Central memory CD8-positive, alpha-beta T cell (primary cell): ENCODE data around the gene RRP15.

Experiments
- ATAC-seq: fragments of 150-1000 bp; cut with Tn5 transposase; replicated peaks from 2 replicates; pipeline ENCODE4 v1.10.0; 2022; ENCODE audit warnings: mild to moderate bottlenecking, moderate FRiP score, moderate number of reproducible peaks; ENCODE audit not compliant: poor library complexity, severe bottlenecking; ENCODE audit errors: extremely low read depth
- DNase-seq, 2 donors: peaks; one replicate each; pipeline ENCODE4 v3.0.0; 2021; ENCODE audit warnings: low spot score in 2 of 2
- H3K27ac Mint-ChIP-seq: one replicate; pipeline ENCODE4 v1.8.0; 2022; ENCODE audit warnings: low read depth, mild to moderate bottlenecking, moderate library complexity, mixed read lengths
- H3K27me3 Mint-ChIP-seq: one replicate; pipeline ENCODE4 v1.8.0; 2022; ENCODE audit warnings: mixed read lengths
- H3K36me3 Mint-ChIP-seq: one replicate; pipeline ENCODE4 v1.8.0; 2022; ENCODE audit warnings: mild to moderate bottlenecking, moderate library complexity, mixed read lengths; ENCODE audit not compliant: insufficient read depth
- H3K4me1 Mint-ChIP-seq: one replicate; pipeline ENCODE4 v1.8.0; 2022; ENCODE audit warnings: mixed read lengths
- H3K4me3 Mint-ChIP-seq: one replicate; pipeline ENCODE4 v1.8.0; 2022; ENCODE audit warnings: mild to moderate bottlenecking, moderate library complexity, mixed read lengths
- H3K9me3 Mint-ChIP-seq: one replicate; pipeline ENCODE4 v1.8.0; 2022; ENCODE audit warnings: mixed read lengths

RRP15 gene, protein sequence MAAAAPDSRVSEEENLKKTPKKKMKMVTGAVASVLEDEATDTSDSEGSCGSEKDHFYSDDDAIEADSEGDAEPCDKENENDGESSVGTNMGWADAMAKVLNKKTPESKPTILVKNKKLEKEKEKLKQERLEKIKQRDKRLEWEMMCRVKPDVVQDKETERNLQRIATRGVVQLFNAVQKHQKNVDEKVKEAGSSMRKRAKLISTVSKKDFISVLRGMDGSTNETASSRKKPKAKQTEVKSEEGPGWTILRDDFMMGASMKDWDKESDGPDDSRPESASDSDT

GRCh38 chr1:218284917-218285635, at the start of gene RRP15:
TSS of gene RRP15 (plus strand) at chr1:218285293. CDS start at chr1:218285317, 24 bp downstream.
- H3K36me3 Mint-ChIP-seq, result peaks cover 10% of the 10 kb centered on the region
- no peaks in the 10 kb centered on the region for H3K9me3 Mint-ChIP-seq
- H3K4me1 Mint-ChIP-seq, result peaks cover 32% of the 10 kb centered on the region
- H3K27me3 Mint-ChIP-seq, result no peaks in the 10 kb centered on the region
- DNase-seq, result peak; percentile 71 to 76
- peak within 1 kb of the TSS; percentile 94 for H3K27ac Mint-ChIP-seq
- peak; percentile 89 for ATAC-seq
- peak within 1 kb of the TSS; percentile 95 for H3K4me3 Mint-ChIP-seq

GRCh38 chr1:218242171-218242570, 42.9 kb upstream of the RRP15 start:
- no peak for DNase-seq

DNA sequence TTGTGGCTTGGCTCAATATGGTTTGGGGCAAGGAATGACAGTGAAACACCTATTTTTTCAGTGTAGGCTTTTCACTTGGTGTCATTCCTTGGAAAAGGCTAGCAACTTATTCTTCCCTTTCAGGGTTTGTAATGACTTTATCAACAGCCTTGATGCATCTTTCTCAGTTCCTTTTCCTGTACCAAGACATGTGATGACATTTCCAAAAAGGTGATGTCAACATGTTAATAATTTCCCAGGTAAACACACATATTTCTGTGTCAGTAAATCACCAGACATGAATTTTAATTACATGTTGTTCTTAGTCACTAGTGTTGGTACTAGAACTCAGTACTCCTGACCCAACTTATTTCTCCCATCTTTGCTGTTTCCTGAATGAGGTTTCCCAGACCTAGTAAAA, 37.8 kb upstream of the RRP15 start:
- no peaks in the 10 kb centered on the region for H3K36me3 Mint-ChIP-seq

More at GRCh38 chr1:218242171-218242570, 42.9 kb upstream of the RRP15 start:
- H3K4me3 Mint-ChIP-seq, result no peak overlapping the region
- H3K4me1 Mint-ChIP-seq, result no peaks in the 10 kb centered on the region
- no peak overlapping the region for H3K27ac Mint-ChIP-seq
- no peaks in the 10 kb centered on the region for H3K9me3 Mint-ChIP-seq
- peaks cover 15% of the 10 kb centered on the region for H3K27me3 Mint-ChIP-seq
- no peak for ATAC-seq
- H3K36me3 Mint-ChIP-seq, result no peaks in the 10 kb centered on the region

DNA sequence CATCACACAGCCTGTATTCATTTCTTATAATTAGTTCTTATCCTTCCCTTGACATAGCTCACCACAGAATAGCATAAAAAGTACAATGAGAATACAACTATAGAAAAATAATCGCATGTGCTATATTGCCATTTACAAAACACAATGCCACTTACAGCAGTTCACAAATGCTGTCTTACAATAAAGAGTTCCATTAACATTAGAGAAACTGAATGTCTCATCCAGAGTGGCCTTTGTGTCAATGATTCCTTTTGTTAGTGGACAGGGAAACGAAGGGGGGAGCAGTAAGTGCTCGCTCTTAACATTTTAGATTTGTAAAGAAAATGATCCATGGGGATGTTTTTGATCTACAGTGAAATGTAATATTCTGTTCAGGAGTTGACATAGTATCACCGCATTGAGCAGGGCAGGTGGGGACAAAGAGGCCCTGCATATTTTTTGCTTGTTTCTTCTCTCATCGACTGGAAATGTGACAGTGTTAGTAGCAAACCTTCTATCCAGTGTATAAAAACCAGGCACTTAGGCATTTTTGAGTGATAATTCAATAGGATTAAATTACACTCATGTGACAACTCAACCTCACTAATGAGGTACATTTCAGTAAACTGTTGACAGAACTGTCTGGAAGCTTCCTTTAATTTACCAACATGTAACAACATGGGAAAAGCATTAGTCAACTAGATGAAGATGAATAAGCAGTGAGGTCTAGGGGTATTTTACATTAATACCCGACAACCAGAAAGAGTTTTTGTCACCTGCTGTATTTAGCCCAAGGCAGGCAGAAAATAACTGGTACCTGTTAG, 35.6 kb upstream of the RRP15 start:
- Mint-ChIP-seq H3K4me1 (no peaks in the 10 kb centered on the region), H3K9me3 (no peaks in the 10 kb centered on the region), H3K27ac (no peak overlapping the region), H3K27me3 (peaks cover 46% of the 10 kb centered on the region), H3K4me3 (no peak overlapping the region), H3K36me3 (no peaks in the 10 kb centered on the region)
- DNase-seq (no peak), ATAC-seq (no peak)

More for the DNA sequence above, 37.8 kb upstream of the RRP15 start:
- DNase-seq, result no peak
- ATAC-seq, result no peak
- no peak overlapping the region for H3K27ac Mint-ChIP-seq
- no peaks in the 10 kb centered on the region for H3K9me3 Mint-ChIP-seq
- no peak overlapping the region for H3K4me3 Mint-ChIP-seq
- H3K4me1 Mint-ChIP-seq, result no peaks in the 10 kb centered on the region
- peaks cover 46% of the 10 kb centered on the region for H3K27me3 Mint-ChIP-seq

DNA sequence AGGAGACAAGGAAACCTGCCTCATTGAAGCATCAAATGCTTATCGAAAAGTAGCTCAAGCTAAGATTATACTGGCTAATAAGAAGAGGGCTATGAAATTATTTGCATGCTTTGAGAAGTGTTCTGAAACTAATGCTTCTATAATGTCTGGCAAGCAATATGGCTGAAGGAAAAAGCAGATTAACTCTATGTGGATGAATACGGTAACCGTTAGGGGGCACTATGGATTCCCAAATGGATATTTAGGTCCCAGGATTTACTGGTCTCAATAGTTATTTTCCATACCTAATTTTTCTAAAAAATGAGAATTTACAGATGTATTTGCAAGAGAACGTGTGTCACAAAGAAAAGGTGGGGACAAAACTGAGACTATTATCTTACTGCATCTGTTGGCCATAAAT, 34.6 kb upstream of the RRP15 start:
- DNase-seq (no peak), ATAC-seq (no peak)
- no peaks in the 10 kb centered on the region for H3K4me1 Mint-ChIP-seq
- H3K27ac Mint-ChIP-seq, result no peak overlapping the region
- H3K27me3 Mint-ChIP-seq, result peaks cover 46% of the 10 kb centered on the region
- H3K9me3 Mint-ChIP-seq, result no peaks in the 10 kb centered on the region
- no peaks in the 10 kb centered on the region for H3K36me3 Mint-ChIP-seq
- H3K4me3 Mint-ChIP-seq, result no peak overlapping the region

- H3K9me3 Mint-ChIP-seq, result peaks cover 2% of the 10 kb centered on the region
- no peak overlapping the region for H3K4me3 Mint-ChIP-seq
- H3K27ac Mint-ChIP-seq, result no peak overlapping the region
- ATAC-seq (no peak), DNase-seq (no peak)
- no peaks in the 10 kb centered on the region for H3K4me1 Mint-ChIP-seq
- H3K27me3 Mint-ChIP-seq, result peaks cover 32% of the 10 kb centered on the region
- H3K36me3 Mint-ChIP-seq, result no peaks in the 10 kb centered on the region
Observed at GRCh38 chr1:218254296-218254946, 30.7 kb upstream of the RRP15 start.

DNA sequence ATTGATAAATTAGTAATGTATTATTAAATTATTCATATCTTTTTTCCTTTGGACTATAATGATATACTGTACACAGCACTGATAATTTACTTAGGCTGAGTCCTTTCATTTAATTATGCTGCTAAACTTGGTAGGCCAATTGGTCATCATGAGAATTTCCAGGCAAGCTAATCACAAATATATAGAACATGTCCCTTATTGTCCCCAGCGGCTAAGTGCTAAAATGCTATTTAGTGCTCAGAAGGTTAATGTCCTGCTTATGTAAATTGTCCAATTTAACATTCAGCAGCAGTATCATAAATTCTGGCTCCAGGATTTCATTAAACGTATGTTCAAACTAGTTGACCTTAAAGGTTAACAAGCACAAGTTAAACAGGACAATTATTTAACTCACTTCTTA, 30.0 kb upstream of the RRP15 start:
- Mint-ChIP-seq H3K9me3 (peaks cover 6% of the 10 kb centered on the region), H3K4me3 (no peak overlapping the region), H3K27me3 (peaks cover 32% of the 10 kb centered on the region), H3K4me1 (no peaks in the 10 kb centered on the region), H3K36me3 (no peaks in the 10 kb centered on the region), H3K27ac (no peak overlapping the region)
- ATAC-seq (no peak), DNase-seq (no peak)

DNA sequence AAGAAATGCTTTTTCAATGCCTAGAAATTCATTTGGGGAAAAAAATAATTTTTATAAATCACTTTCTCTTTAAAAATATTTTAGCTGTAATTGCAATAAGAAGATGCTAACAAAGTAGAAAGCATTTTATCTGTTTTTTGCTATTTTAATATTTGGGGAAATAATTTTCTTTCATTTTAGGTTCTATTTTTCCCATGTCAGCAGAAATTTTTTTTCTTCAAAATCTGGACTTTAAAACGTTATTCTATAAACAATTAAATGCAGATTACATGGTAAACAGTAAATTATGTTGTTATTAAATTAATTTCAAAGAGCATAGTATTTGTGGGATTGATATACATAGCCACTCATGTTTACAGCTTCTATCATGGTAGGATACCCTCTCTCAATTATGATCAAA, 27.7 kb upstream of the RRP15 start:
- H3K27me3 Mint-ChIP-seq, result peaks cover 21% of the 10 kb centered on the region
- DNase-seq (no peak), ATAC-seq (no peak)
- H3K9me3 Mint-ChIP-seq, result peaks cover 6% of the 10 kb centered on the region
- H3K36me3 Mint-ChIP-seq, result no peaks in the 10 kb centered on the region
- H3K4me1 Mint-ChIP-seq, result no peaks in the 10 kb centered on the region
- no peak overlapping the region for H3K4me3 Mint-ChIP-seq
- no peak overlapping the region for H3K27ac Mint-ChIP-seq

DNA sequence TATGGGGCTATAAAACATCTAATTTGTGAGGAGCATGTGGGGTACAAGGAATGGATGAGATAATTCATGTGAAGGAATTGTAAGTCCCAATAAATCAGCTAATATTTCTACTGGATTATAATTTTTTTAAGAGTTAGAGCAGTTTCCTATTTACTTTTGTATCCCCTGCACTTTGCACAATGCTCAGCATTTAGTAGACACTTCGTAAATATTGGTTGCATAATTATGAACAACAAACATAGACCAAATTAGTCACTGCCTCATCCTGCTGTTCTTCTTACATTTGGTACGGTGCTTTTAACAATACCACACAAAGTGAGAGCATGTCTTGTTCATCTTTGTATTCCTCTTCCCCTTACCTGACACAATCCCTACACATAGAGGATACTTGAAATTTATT, 27.1 kb upstream of the RRP15 start:
- Mint-ChIP-seq H3K9me3 (peaks cover 6% of the 10 kb centered on the region), H3K4me1 (no peaks in the 10 kb centered on the region), H3K36me3 (no peaks in the 10 kb centered on the region), H3K4me3 (no peak overlapping the region), H3K27ac (no peak overlapping the region), H3K27me3 (peaks cover 21% of the 10 kb centered on the region)
- DNase-seq (no peak), ATAC-seq (no peak)

DNA sequence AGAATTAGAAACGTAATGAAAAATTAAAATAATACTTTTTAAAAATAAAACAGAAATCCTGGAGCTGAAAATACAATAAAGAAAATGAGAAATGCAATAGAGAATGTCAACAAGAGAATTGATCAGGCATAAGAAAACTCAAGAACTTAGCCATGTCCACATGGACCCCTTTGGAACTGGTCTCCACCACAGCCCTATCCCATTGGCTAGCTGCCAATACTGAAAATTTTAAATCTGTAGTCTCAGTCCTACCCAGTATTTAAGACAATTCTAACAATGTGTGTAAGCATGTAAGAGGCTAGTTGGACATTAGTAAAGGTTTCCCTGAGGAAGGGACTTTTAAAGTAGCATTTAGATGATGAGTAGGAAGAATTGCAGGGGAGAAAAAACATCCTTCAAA, 25.8 kb upstream of the RRP15 start:
- Mint-ChIP-seq H3K27me3 (peaks cover 21% of the 10 kb centered on the region), H3K4me3 (no peak overlapping the region), H3K27ac (no peak overlapping the region), H3K9me3 (peaks cover 6% of the 10 kb centered on the region), H3K36me3 (no peaks in the 10 kb centered on the region), H3K4me1 (no peaks in the 10 kb centered on the region)
- no peak for DNase-seq
- ATAC-seq, result no peak

GRCh38 chr1:218259800-218260199, 25.3 kb upstream of the RRP15 start:
- H3K36me3 Mint-ChIP-seq, result no peaks in the 10 kb centered on the region
- H3K4me1 Mint-ChIP-seq, result no peaks in the 10 kb centered on the region
- H3K4me3 Mint-ChIP-seq, result no peak overlapping the region
- DNase-seq (no peak), ATAC-seq (no peak)
- peaks cover 6% of the 10 kb centered on the region for H3K9me3 Mint-ChIP-seq
- H3K27me3 Mint-ChIP-seq, result peaks cover 21% of the 10 kb centered on the region
- no peak overlapping the region for H3K27ac Mint-ChIP-seq

DNA sequence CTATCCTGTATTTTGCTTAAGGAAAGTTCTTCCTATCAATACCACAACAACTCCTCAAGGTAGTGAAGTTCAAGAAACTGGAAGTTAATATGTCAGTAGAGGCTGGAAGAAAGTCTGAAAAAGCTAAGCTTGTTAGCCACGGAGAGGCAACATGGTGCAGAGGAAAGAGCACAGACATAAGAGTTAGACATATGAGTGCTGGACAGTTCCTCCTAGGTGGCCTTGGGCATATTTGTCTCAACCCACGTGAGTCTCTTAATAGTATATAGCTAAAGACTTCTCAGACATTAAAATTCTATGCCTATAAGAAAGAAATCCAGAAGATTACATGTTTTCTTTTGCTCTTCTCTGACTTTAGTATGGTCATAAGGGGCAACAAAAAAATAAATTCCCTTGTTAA, 22.8 kb upstream of the RRP15 start:
- H3K36me3 Mint-ChIP-seq, result no peaks in the 10 kb centered on the region
- no peak overlapping the region for H3K27ac Mint-ChIP-seq
- no peak overlapping the region for H3K4me3 Mint-ChIP-seq
- no peak for DNase-seq
- no peaks in the 10 kb centered on the region for H3K4me1 Mint-ChIP-seq
- ATAC-seq, result no peak
- H3K27me3 Mint-ChIP-seq, result peaks cover 24% of the 10 kb centered on the region
- H3K9me3 Mint-ChIP-seq, result peaks cover 6% of the 10 kb centered on the region
